ENCODE results near the gene SFT2D3.

- TF ChIP-seq POLR2A (IDR thresholded peaks at IDR 0.05; ENCODE audit: low read depth, low read length) (peak; percentile 60), POLR2AphosphoS5 (IDR thresholded peaks at IDR 0.05; ENCODE audit: low read depth, low read length) (no peak; the same call in 1 of the 2 replicates), SPI1 (IDR thresholded peaks at IDR 0.05; ENCODE audit: low read depth, low read length) (peak; percentile 19; the same call in 1 of the 2 replicates), TAF1 (IDR thresholded peaks at IDR 0.05; ENCODE audit: low read depth, low read length) (no peak; the same call in none of the 2 replicates), POU2F2 (IDR thresholded peaks at IDR 0.05; ENCODE audit: low read depth, low read length) (peak; percentile 24; the same call in 1 of the 2 replicates), PAX5 (IDR thresholded peaks at IDR 0.05; ENCODE audit: insufficient read depth, low read length, severe bottlenecking) (peak; percentile 86)
These were observed 526 bp downstream of the SFT2D3 start for GRCh38 chr2:127701651-127702394.
